ENCODE results near the gene IL17RB.

Gene IL17RB

DNA sequence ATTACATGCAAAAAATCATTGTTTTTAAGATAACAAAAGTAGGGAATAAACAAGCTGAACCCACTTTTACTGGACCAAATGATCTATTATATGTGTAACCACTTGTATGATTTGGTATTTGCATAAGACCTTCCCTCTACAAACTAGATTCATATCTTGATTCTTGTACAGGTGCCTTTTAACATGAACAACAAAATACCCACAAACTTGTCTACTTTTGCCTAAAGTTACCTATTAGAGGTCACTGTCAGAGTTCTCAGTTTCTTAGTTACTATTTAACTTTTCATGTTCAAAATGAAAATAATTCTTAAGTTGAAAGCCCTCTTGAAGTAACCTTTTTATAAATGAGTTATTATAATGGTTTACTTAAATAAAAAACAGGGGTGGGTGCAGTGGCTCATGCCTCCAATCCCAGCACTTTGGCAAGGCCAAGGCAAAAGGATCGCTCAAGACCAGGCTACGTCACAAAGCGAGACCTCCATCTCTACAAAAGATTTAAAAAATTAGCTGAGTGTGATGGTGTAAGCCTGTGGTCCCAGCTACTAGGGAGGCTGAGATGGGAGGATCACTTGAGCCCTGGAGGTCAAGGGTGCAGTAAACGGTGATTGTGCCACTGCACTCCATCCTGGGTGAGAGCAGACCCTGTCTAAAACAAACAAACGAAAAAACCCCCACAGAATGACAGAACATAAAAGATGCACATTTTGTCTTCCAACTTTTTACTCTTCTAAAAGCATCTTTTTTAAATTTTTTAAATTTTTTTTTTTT is 19.5 kb downstream of the IL17RB start:
- Histone ChIP-seq H3K18ac (ENCODE audit: low read length) (no peak overlapping the region), H3K36me3 (replicated peaks in 1 of 2; ENCODE audit: control insufficient read depth in 2 of 2, insufficient read depth in 2 of 2, low read length in 2 of 2) (peaks cover 27 to 95% of the 10 kb centered on the region in 2 donors), H3K9ac (ENCODE audit: low read depth, low read length, poor library complexity) (no peak overlapping the region), H3K79me1 (ENCODE audit: low read depth, low read length) (no peaks in the 10 kb centered on the region), H3K23ac (ENCODE audit: low read depth, low read length, poor library complexity) (no peak overlapping the region), H2AFZ (ENCODE audit: low read length) (no peak overlapping the region), H4K91ac (ENCODE audit: low read depth, low read length, poor library complexity) (no peak overlapping the region), H4K8ac (ENCODE audit: low read depth, low read length) (no peak overlapping the region), H3K4me2 (ENCODE audit: insufficient read depth, low read length, poor library complexity, severe bottlenecking) (no peak overlapping the region), H2AK5ac (ENCODE audit: low read depth, low read length) (no peak overlapping the region), H3K4me1 (ENCODE audit: control insufficient read depth in 2 of 2, insufficient read depth in 1 of 2, low read depth in 1 of 2, low read length in 2 of 2) (no peaks in the 10 kb centered on the region), H3K4ac (ENCODE audit: low read length) (no peak overlapping the region), H3K14ac (ENCODE audit: low read length) (no peak overlapping the region), H2BK120ac (ENCODE audit: low read depth, low read length) (no peak overlapping the region), H3K4me3 (ENCODE audit: low read length in 2 of 2) (no peak overlapping the region), H2BK12ac (ENCODE audit: low read length) (no peak overlapping the region), H3K27me3 (ENCODE audit: control insufficient read depth in 3 of 3, insufficient read depth in 3 of 3, low read depth in 1 of 3, low read length in 3 of 3) (no peaks in the 10 kb centered on the region), H3K27ac (replicated peaks; ENCODE audit: low read length) (no peak overlapping the region), H2BK15ac (ENCODE audit: low read length) (no peak overlapping the region), H2BK5ac (ENCODE audit: low read length) (no peak overlapping the region), H3K9me3 (replicated peaks in 1 of 2; ENCODE audit: control insufficient read depth in 2 of 2, insufficient read depth in 1 of 2, low read depth in 1 of 2, low read length in 2 of 2) (no peaks in the 10 kb centered on the region)
- no CpG with 5 or more reads among the region's 5 CpGs for WGBS, 2 donors (ENCODE audit: extremely low coverage in 2 of 2, insufficient read length in 2 of 2, insufficient replicate concordance in 1 of 2)
- DNase-seq (ENCODE audit: low spot score) = no peak

DNA sequence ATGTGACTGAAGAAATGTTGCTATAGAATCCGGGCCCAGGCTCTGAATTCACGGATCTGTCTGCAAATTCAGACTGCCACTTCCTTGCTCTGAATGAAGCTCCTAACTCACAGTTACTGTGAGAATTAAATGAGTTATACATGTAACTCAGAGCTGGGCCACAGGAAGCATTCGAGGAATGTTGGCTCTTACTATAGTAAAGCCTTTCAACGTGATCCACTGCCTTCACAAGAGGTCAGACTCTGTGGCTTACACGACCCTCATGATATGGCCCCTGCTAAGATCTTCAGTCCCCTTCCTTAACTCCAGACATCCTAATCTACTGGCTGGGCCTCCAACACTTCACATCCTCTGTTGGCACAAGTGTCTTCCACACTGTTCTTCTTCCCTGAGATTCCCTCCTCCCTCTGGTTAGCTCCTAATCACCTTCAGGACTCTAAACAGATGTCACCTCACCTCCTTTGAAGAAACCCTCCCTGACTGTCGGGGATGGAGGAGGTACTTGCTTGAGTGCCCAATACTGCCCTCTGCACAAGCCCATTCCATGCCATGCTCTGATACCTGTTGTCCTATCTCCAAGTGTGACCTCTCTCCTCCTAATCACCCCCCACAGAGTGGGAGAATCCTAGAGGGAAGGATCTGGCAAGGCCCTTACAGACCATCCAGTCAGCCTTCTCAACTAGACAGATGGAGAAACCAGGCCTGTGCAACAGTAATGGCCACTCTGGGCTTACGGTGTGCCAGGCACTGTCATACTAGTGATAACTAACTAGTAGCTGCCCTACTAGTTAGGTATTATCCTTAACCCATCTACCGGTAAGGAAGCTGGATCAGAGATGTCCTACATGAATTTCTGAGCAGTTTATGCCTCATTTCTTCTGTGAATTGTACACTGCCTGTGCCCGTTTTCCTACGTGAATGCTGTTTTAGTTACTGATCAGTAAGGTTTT is 34.3 kb downstream of the IL17RB start:
- no peak overlapping the region for H4K8ac ChIP-seq (ENCODE audit: low read depth, low read length)
- H3K4me1 ChIP-seq (ENCODE audit: control insufficient read depth in 2 of 2, insufficient read depth in 1 of 2, low read depth in 1 of 2, low read length in 2 of 2) = peaks cover 6 to 11% of the 10 kb centered on the region in 2 donors
- H3K27ac ChIP-seq (replicated peaks; ENCODE audit: low read length) = no peak overlapping the region
- WGBS, 2 donors (ENCODE audit: extremely low coverage in 2 of 2, insufficient read length in 2 of 2, insufficient replicate concordance in 1 of 2) = no CpG with 5 or more reads among the region's 10 CpGs
- no peak overlapping the region for H3K9ac ChIP-seq (ENCODE audit: low read depth, low read length, poor library complexity)
- no peak overlapping the region for H3K4ac ChIP-seq (ENCODE audit: low read length)
- H3K23ac ChIP-seq (ENCODE audit: low read depth, low read length, poor library complexity) = no peak overlapping the region
- no peak overlapping the region for H3K14ac ChIP-seq (ENCODE audit: low read length)
- no peaks in the 10 kb centered on the region for H3K27me3 ChIP-seq (ENCODE audit: control insufficient read depth in 3 of 3, insufficient read depth in 3 of 3, low read depth in 1 of 3, low read length in 3 of 3)
- H4K91ac ChIP-seq (ENCODE audit: low read depth, low read length, poor library complexity) = no peak overlapping the region
- no peak for DNase-seq (ENCODE audit: low spot score)
- no peaks in the 10 kb centered on the region for H3K79me1 ChIP-seq (ENCODE audit: low read depth, low read length)
- H3K4me3 ChIP-seq (ENCODE audit: low read length in 2 of 2) = peak overlapping the region; percentile 62 to 74
- H2BK5ac ChIP-seq (ENCODE audit: low read length) = no peak overlapping the region
- no peak overlapping the region for H2BK15ac ChIP-seq (ENCODE audit: low read length)
- H3K36me3 ChIP-seq (replicated peaks in 1 of 2; ENCODE audit: control insufficient read depth in 2 of 2, insufficient read depth in 2 of 2, low read length in 2 of 2) = peaks cover 17 to 75% of the 10 kb centered on the region in 2 donors
- peak overlapping the region; percentile 56 for H3K4me2 ChIP-seq (ENCODE audit: insufficient read depth, low read length, poor library complexity, severe bottlenecking)
- no peaks in the 10 kb centered on the region for H3K9me3 ChIP-seq (replicated peaks in 1 of 2; ENCODE audit: control insufficient read depth in 2 of 2, insufficient read depth in 1 of 2, low read depth in 1 of 2, low read length in 2 of 2)
- H3K18ac ChIP-seq (ENCODE audit: low read length) = no peak overlapping the region
- H2AK5ac ChIP-seq (ENCODE audit: low read depth, low read length) = no peak overlapping the region
- H2BK12ac ChIP-seq (ENCODE audit: low read length) = no peak overlapping the region
- H2AFZ ChIP-seq (ENCODE audit: low read length) = no peak overlapping the region
- no peak overlapping the region for H2BK120ac ChIP-seq (ENCODE audit: low read depth, low read length)

DNA sequence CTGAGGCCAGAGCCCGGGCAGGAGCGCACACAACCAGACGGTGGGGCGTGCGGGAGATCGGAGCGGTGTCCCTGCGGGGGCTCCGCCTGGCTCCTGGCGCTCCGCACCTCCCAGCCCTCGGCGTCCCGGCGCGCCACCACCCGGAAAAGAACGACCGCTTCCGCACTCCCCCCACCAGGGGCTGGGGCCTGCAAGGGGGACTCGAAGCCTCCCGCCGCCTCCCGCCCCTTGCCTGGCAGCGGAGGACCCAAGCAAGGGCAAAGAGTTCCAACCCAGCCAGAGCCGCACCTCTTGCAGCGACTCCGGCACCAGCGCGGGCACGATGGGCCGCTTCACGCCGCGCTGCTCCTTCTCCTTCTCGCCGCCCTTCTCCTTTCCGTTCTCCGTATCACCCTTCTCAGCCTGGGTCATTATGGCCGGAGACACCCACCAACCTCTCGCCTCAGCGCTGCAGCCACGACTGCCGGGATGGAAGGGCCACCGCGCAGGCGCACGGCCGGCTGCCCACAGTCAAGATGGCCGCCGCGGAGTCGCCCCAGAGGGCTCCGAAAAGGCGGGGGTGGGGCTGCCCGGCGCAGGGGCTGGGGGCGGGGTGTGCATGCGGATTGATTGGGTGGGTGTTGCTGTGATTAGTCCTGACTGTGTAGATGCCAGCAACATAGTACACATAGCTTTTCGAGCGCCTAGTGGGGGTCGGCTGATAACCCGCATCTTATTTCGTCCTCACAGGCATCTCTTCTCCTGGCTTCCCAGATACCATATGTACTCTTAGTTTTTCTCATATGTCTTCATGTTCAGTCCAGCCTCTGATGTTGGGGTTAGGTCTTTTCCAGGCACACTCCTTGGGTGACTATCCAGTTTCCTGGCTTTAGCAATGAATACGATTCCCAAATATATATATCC is 35.6 kb downstream of the IL17RB start, which contains the start of gene ACTR8:
Gene ACTR8 (minus strand): TSS at position 462 of the 903 bp plus-strand sequence. CDS start 51 bp downstream, at position 411.
- Histone ChIP-seq H3K18ac (ENCODE audit: low read length) (peak within 1 kb of the TSS; percentile 98), H4K8ac (ENCODE audit: low read depth, low read length) (peak within 1 kb of the TSS; percentile 92), H3K27ac (replicated peaks; ENCODE audit: low read length) (peak within 1 kb of the TSS; percentile 90), H2BK15ac (ENCODE audit: low read length) (peak within 1 kb of the TSS; percentile 82), H2BK5ac (ENCODE audit: low read length) (peak within 1 kb of the TSS; percentile 72), H3K36me3 (replicated peaks in 1 of 2; ENCODE audit: control insufficient read depth in 2 of 2, insufficient read depth in 2 of 2, low read length in 2 of 2) (peaks cover 17 to 74% of the 10 kb centered on the region in 2 donors), H3K23ac (ENCODE audit: low read depth, low read length, poor library complexity) (peak within 1 kb of the TSS; percentile 98), H3K4me1 (ENCODE audit: control insufficient read depth in 2 of 2, insufficient read depth in 1 of 2, low read depth in 1 of 2, low read length in 2 of 2) (peaks cover 6 to 11% of the 10 kb centered on the region in 2 donors), H2AK5ac (ENCODE audit: low read depth, low read length) (peak within 1 kb of the TSS; percentile 2), H2BK120ac (ENCODE audit: low read depth, low read length) (peak within 1 kb of the TSS; percentile 88), H2AFZ (ENCODE audit: low read length) (peak within 1 kb of the TSS; percentile 88), H3K9ac (ENCODE audit: low read depth, low read length, poor library complexity) (peak within 1 kb of the TSS; percentile 100), H3K79me1 (ENCODE audit: low read depth, low read length) (no peaks in the 10 kb centered on the region), H4K91ac (ENCODE audit: low read depth, low read length, poor library complexity) (peak within 1 kb of the TSS; percentile 94), H3K9me3 (replicated peaks in 1 of 2; ENCODE audit: control insufficient read depth in 2 of 2, insufficient read depth in 1 of 2, low read depth in 1 of 2, low read length in 2 of 2) (no peaks in the 10 kb centered on the region), H2BK12ac (ENCODE audit: low read length) (no peak within 1 kb of the TSS), H3K27me3 (ENCODE audit: control insufficient read depth in 3 of 3, insufficient read depth in 3 of 3, low read depth in 1 of 3, low read length in 3 of 3) (no peaks in the 10 kb centered on the region), H3K4ac (ENCODE audit: low read length) (no peak within 1 kb of the TSS), H3K14ac (ENCODE audit: low read length) (peak within 1 kb of the TSS; percentile 100), H3K4me2 (ENCODE audit: insufficient read depth, low read length, poor library complexity, severe bottlenecking) (peak within 1 kb of the TSS; percentile 56), H3K4me3 (ENCODE audit: low read length in 2 of 2) (peak within 1 kb of the TSS; percentile 74 to 99)
- no CpG with 5 or more reads among the region's 65 CpGs for WGBS, 2 donors (ENCODE audit: extremely low coverage in 2 of 2, insufficient read length in 2 of 2, insufficient replicate concordance in 1 of 2)
- DNase-seq (ENCODE audit: low spot score) = peak; percentile 82
